CD4-positive, alpha-beta memory T cell (primary cell): ENCODE data around the gene RAB11FIP3. TPM values are rescaled to one million over a fixed set of nuclear protein-coding genes. Genes with fewer than 3 reads are reported as not detected.
A peak's percentile ranks its signal among the peaks of the same experiment; 100 is the strongest.
"Not testable (repeated sequence)": the region's sequence is repeated elsewhere in the genome, so short reads cannot be mapped to it uniquely, and the experiment has no call there.

Experiments
- CTCF ChIA-PET: fragments of 350-600 bp; sonication (Branson Sonifier 250); formaldehyde crosslinking; loops from one replicate; lab custom pipeline; 2021; ENCODE audit warnings: inconsistent platforms; ENCODE audit not compliant: partially characterized antibody; lab: Charles Lee
- POLR2A ChIA-PET: fragments of 350-600 bp; sonication (Branson Sonifier 250); formaldehyde crosslinking; loops from one replicate; lab custom pipeline; 2021; ENCODE audit not compliant: partially characterized antibody; lab: Charles Lee
- DNase-seq, 5 donors: peaks; one replicate each; pipeline versions ENCODE4 v3.0.0 to v3.0.0-alpha.2; 2020 to 2022; ENCODE audit warnings: mixed read lengths in 1 of 5
- H3K27ac ChIP-seq: one replicate; pipeline ENCODE4 v1.7.0; 2013; ENCODE audit warnings: low read depth, low read length
- H3K27me3 ChIP-seq: 2 replicates; pipeline ENCODE4 v1.7.0; 2013; ENCODE audit warnings: mild to moderate bottlenecking, low read length, moderate library complexity; ENCODE audit not compliant: insufficient read depth
- H3K36me3 ChIP-seq: 2 replicates; pipeline ENCODE4 v1.7.0; 2013; ENCODE audit warnings: mild to moderate bottlenecking, low read length, moderate library complexity; ENCODE audit not compliant: insufficient read depth
- H3K4me1 ChIP-seq: 2 replicates; pipeline ENCODE4 v1.7.0; 2013; ENCODE audit warnings: mild to moderate bottlenecking, low read length, moderate library complexity; ENCODE audit not compliant: insufficient read depth
- H3K4me3 ChIP-seq, 2 donors: one replicate each; pipeline ENCODE4 v1.7.0; 2013; ENCODE audit warnings: low read length in 2 of 2, mild to moderate bottlenecking in 1 of 2
- H3K9me3 ChIP-seq, 2 donors: one replicate each; pipeline ENCODE4 v1.7.0; 2013; ENCODE audit warnings: low read length in 2 of 2, control low read depth in 1 of 2; ENCODE audit not compliant: control insufficient read depth in 1 of 2
- H3K27ac Mint-ChIP-seq, 7 donors: one replicate each; pipeline ENCODE4 v1.8.0; 2020 to 2021; ENCODE audit warnings: mixed read lengths in 7 of 7, mild to moderate bottlenecking in 6 of 7, inconsistent platforms in 3 of 7, moderate library complexity in 3 of 7
- H3K27me3 Mint-ChIP-seq, 2 donors: one replicate each; pipeline ENCODE4 v1.8.0; 2020 to 2021; ENCODE audit warnings: mixed read lengths in 2 of 2
- H3K36me3 Mint-ChIP-seq, 2 donors: one replicate each; pipeline ENCODE4 v1.8.0; 2020 to 2021; ENCODE audit warnings: mixed read lengths in 2 of 2, inconsistent platforms in 1 of 2, mild to moderate bottlenecking in 1 of 2
- H3K4me1 Mint-ChIP-seq, 4 donors: one replicate each; pipeline ENCODE4 v1.8.0; 2020 to 2021; ENCODE audit warnings: mixed read lengths in 4 of 4, mild to moderate bottlenecking in 1 of 4
- H3K4me3 Mint-ChIP-seq, 8 donors: one replicate each; pipeline ENCODE4 v1.8.0; 2020 to 2021; ENCODE audit warnings: mixed read lengths in 8 of 8, mild to moderate bottlenecking in 7 of 8, moderate library complexity in 6 of 8, inconsistent platforms in 3 of 8
- H3K9me3 Mint-ChIP-seq, 8 donors: one replicate each; pipeline ENCODE4 v1.8.0; 2020 to 2021; ENCODE audit warnings: mixed read lengths in 8 of 8, mild to moderate bottlenecking in 5 of 8, inconsistent platforms in 3 of 8, moderate library complexity in 1 of 8
- intact Hi-C: fragments of 100-400 bp; cut with micrococcal nuclease; formaldehyde crosslinking; loops from one replicate; pipeline ENCODE4 v1.15.1; 2023
- polyA plus RNA-seq, 2 donors: library from polyadenylated mRNA; unstranded; fragments of 300-500 nt; fragmentation: Illumina TruSeq; gene quantifications; one replicate each; pipeline ENCODE4 v1.2.3, GENCODE V29; 2021
- total RNA-seq, 2 experiments: library from RNA; stranded (reverse); gene quantifications; one replicate each; pipeline ENCODE4 v1.2.3, GENCODE V29; 2021

RAB11FIP3 gene
- total RNA-seq (10 to 100 TPM; 41.8 to 42.6 TPM), polyA plus RNA-seq (1 to 10 TPM in 1 of 2 donors, under 1 TPM in 1; 0.15 to 4.6 TPM)

- H3K9me3 ChIP-seq, result no peaks in the 10 kb centered on the region
- ChIA-PET CTCF (interaction anchor here (0.6 to 1.4 kb wide), 4 partner anchors 24 to 372 kb away, joined by 3 to 4 read pairs (median 3); partner anchors contain the start of genes DECR2 and POLR3K), POLR2A (interaction anchor here (0.8 to 2.3 kb wide), 9 partner anchors 19 to 259 kb away, joined by 3 to 24 read pairs (median 4); partner anchors contain the start of genes AXIN1, CAPN15, DECR2 and FAM234A)
- DNase-seq, result peak; percentile 83 to 89 (median 86)
- Mint-ChIP-seq H3K27me3 (no peaks in the 10 kb centered on the region), H3K4me3 (peak within 1 kb of the TSS; percentile 86 to 94 (median 90)), H3K4me1 (peaks cover 20 to 41% (median 31%) of the 10 kb centered on the region in 4 donors), H3K27ac (peak within 1 kb of the TSS; percentile 87 to 98 (median 93)), H3K36me3 (no peaks in the 10 kb centered on the region), H3K9me3 (no peaks in the 10 kb centered on the region)
- H3K36me3 ChIP-seq, result no peaks in the 10 kb centered on the region
- peak within 1 kb of the TSS; percentile 65 to 83 for H3K4me3 ChIP-seq
- no peaks in the 10 kb centered on the region for H3K27me3 ChIP-seq
- intact Hi-C loops, result loop anchor here (1.0 to 2.0 kb wide), 4 partner anchors 24 to 102 kb away; partner anchors contain the start of genes AXIN1, CAPN15, DECR2 and MRPL28
- peak within 1 kb of the TSS; percentile 80 for H3K27ac ChIP-seq
- peaks cover 35% of the 10 kb centered on the region for H3K4me1 ChIP-seq
Observed at GRCh38 chr16:425082-425718, at the start of gene RAB11FIP3. TSS of gene RAB11FIP3 (plus strand) at chr16:425649. CDS start at chr16:426007, 358 bp downstream.

GRCh38 chr16:375927-376816 lies 49.3 kb upstream of the RAB11FIP3 start:
- Mint-ChIP-seq H3K4me1 (peaks cover 1 to 20% (median 12%) of the 10 kb centered on the region in 4 donors), H3K27me3 (no peaks in the 10 kb centered on the region), H3K9me3 (no peaks in the 10 kb centered on the region), H3K4me3 (no peak overlapping the region), H3K36me3 (peaks cover 0 to 17% of the 10 kb centered on the region in 2 donors), H3K27ac (no peak overlapping the region)
- intact Hi-C loops, result loop anchor here (10.0 kb wide), 1 partner anchor 209 kb away; no protein-coding TSS in a partner anchor
- ChIA-PET POLR2A (no interaction called here), CTCF (interaction anchor here (0.7 kb wide), 1 partner anchor 41 kb away, joined by 3 read pairs; no protein-coding TSS in a partner anchor)
- Histone ChIP-seq H3K36me3 (peaks cover 21% of the 10 kb centered on the region), H3K9me3 (no peaks in the 10 kb centered on the region), H3K4me1 (peaks cover 31% of the 10 kb centered on the region), H3K4me3 (no peak overlapping the region), H3K27ac (no peak overlapping the region), H3K27me3 (no peaks in the 10 kb centered on the region)
- DNase-seq, result no peak

GRCh38 chr16:376817-377418 lies 48.5 kb upstream of the RAB11FIP3 start:
- peaks cover 24% of the 10 kb centered on the region for H3K4me1 ChIP-seq
- H3K27me3 ChIP-seq, result no peaks in the 10 kb centered on the region
- peak overlapping the region in 1 of 7 donors; percentile 72 for H3K27ac Mint-ChIP-seq
- DNase-seq, result no peak
- no peaks in the 10 kb centered on the region for H3K9me3 ChIP-seq
- POLR2A ChIA-PET, result no interaction called here
- peaks cover 0 to 16% of the 10 kb centered on the region in 2 donors for H3K36me3 Mint-ChIP-seq
- H3K4me3 Mint-ChIP-seq, result peak overlapping the region in 1 of 8 donors; percentile 66
- no peaks in the 10 kb centered on the region for H3K9me3 Mint-ChIP-seq
- peaks cover 21% of the 10 kb centered on the region for H3K36me3 ChIP-seq
- intact Hi-C loops, result loop anchor here (10.0 kb wide), 1 partner anchor 208 kb away; no protein-coding TSS in a partner anchor
- no peaks in the 10 kb centered on the region for H3K27me3 Mint-ChIP-seq
- no peak overlapping the region for H3K4me3 ChIP-seq
- H3K4me1 Mint-ChIP-seq, result peaks cover 1 to 17% (median 10%) of the 10 kb centered on the region in 4 donors
- CTCF ChIA-PET, result no interaction called here
- H3K27ac ChIP-seq, result no peak overlapping the region

- DNase-seq, result no peak
- Mint-ChIP-seq H3K9me3 (no peaks in the 10 kb centered on the region), H3K4me1 (peaks cover 2 to 18% (median 10%) of the 10 kb centered on the region in 4 donors), H3K27me3 (no peaks in the 10 kb centered on the region), H3K27ac (no peak overlapping the region), H3K4me3 (no peak overlapping the region), H3K36me3 (peaks cover 0 to 11% of the 10 kb centered on the region in 2 donors)
- no peak overlapping the region for H3K27ac ChIP-seq
- ChIA-PET POLR2A (no interaction called here), CTCF (no interaction called here)
- no peaks in the 10 kb centered on the region for H3K27me3 ChIP-seq
- intact Hi-C loops, result loop anchor here (10.0 kb wide), 1 partner anchor 207 kb away; no protein-coding TSS in a partner anchor
- H3K4me3 ChIP-seq, result no peak overlapping the region
- H3K36me3 ChIP-seq, result peaks cover 21% of the 10 kb centered on the region
- H3K9me3 ChIP-seq, result no peaks in the 10 kb centered on the region
- peaks cover 24% of the 10 kb centered on the region for H3K4me1 ChIP-seq
Observed at GRCh38 chr16:377419-377951, 48.0 kb upstream of the RAB11FIP3 start.

GRCh38 chr16:378113-378820 lies 47.2 kb upstream of the RAB11FIP3 start:
- CTCF ChIA-PET, H3K27me3 Mint-ChIP-seq, POLR2A ChIA-PET, H3K9me3 ChIP-seq, H3K27me3 ChIP-seq, DNase-seq, H3K4me3 Mint-ChIP-seq, H3K9me3 Mint-ChIP-seq, H3K4me3 ChIP-seq, H3K27ac ChIP-seq: not testable (repeated sequence)
- intact Hi-C loops, result loop anchor here (10.0 kb wide), 1 partner anchor 207 kb away; no protein-coding TSS in a partner anchor
- Mint-ChIP-seq H3K4me1 (peaks cover 7 to 26% (median 16%) of the 10 kb centered on the region in 4 donors), H3K27ac (peak overlapping the region in 3 of 7 donors; percentile 22 to 55 (median 37)), H3K36me3 (peaks cover 0 to 12% of the 10 kb centered on the region in 2 donors)
- Histone ChIP-seq H3K36me3 (peaks cover 15% of the 10 kb centered on the region), H3K4me1 (peaks cover 30% of the 10 kb centered on the region)

- ChIA-PET POLR2A (no interaction called here), CTCF (no interaction called here)
- H3K36me3 Mint-ChIP-seq, result peaks cover 0 to 8% of the 10 kb centered on the region in 2 donors
- intact Hi-C loops, result loop anchor here (10.0 kb wide), 1 partner anchor 206 kb away; no protein-coding TSS in a partner anchor
- H3K27ac Mint-ChIP-seq, result peak overlapping the region in 2 of 7 donors; percentile 35 to 55
- Histone ChIP-seq H3K9me3 (no peaks in the 10 kb centered on the region), H3K36me3 (peaks cover 14% of the 10 kb centered on the region), H3K4me1 (peaks cover 35% of the 10 kb centered on the region), H3K4me3 (no peak overlapping the region), H3K27me3 (no peaks in the 10 kb centered on the region), H3K27ac (no peak overlapping the region)
- H3K4me3 Mint-ChIP-seq, result peak overlapping the region in 1 of 8 donors; percentile 35
- peaks cover 10 to 31% (median 20%) of the 10 kb centered on the region in 4 donors for H3K4me1 Mint-ChIP-seq
- peaks cover 0 to 1% (median 0%) of the 10 kb centered on the region in 8 donors for H3K9me3 Mint-ChIP-seq
- H3K27me3 Mint-ChIP-seq, result no peaks in the 10 kb centered on the region
- DNase-seq, result no peak
Observed at GRCh38 chr16:378821-379182, 46.6 kb upstream of the RAB11FIP3 start.
